ENCODE measurements around the gene PPP1CA.
A peak's percentile ranks its signal among the peaks of the same experiment; 100 is the strongest.

PPP1CA gene

GRCh38 chr11:67393437-67393836 is 8.2 kb downstream of the PPP1CA start:
- no peak overlapping the region for H3K4me3 ChIP-seq (ENCODE audit: low read length)
- H3K4me1 ChIP-seq (ENCODE audit: control insufficient read depth, insufficient read depth, low read length), result peaks cover 7% of the 10 kb centered on the region
- H3K27me3 ChIP-seq (ENCODE audit: control insufficient read depth, insufficient read depth, low read length), result no peaks in the 10 kb centered on the region
- no peaks in the 10 kb centered on the region for H3K9me3 ChIP-seq (ENCODE audit: control insufficient read depth, insufficient read depth, low read length)
- no CpG with 5 or more reads among the region's 18 CpGs for WGBS (ENCODE audit: insufficient coverage, insufficient read length)
- peaks cover 21% of the 10 kb centered on the region for H3K36me3 ChIP-seq (ENCODE audit: control insufficient read depth, insufficient read depth, low read length)
- no peak for DNase-seq (ENCODE audit: low read depth, low spot score)
- H3K27ac ChIP-seq (ENCODE audit: low read length), result no peak overlapping the region

GRCh38 chr11:67392183-67392715 is 9.4 kb downstream of the PPP1CA start:
- Histone ChIP-seq H3K9me3 (ENCODE audit: control insufficient read depth, insufficient read depth, low read length) (no peaks in the 10 kb centered on the region), H3K27me3 (ENCODE audit: control insufficient read depth, insufficient read depth, low read length) (no peaks in the 10 kb centered on the region), H3K4me1 (ENCODE audit: control insufficient read depth, insufficient read depth, low read length) (peaks cover 7% of the 10 kb centered on the region), H3K4me3 (ENCODE audit: low read length) (peak overlapping the region; percentile 49; the same call in 1 of the 2 replicates), H3K27ac (ENCODE audit: low read length) (no peak overlapping the region), H3K36me3 (ENCODE audit: control insufficient read depth, insufficient read depth, low read length) (peaks cover 11% of the 10 kb centered on the region)
- no peak for DNase-seq (ENCODE audit: low read depth, low spot score)
- no CpG with 5 or more reads among the region's 31 CpGs for WGBS (ENCODE audit: insufficient coverage, insufficient read length)

GRCh38 chr11:67391304-67392182 is 10.1 kb downstream of the PPP1CA start, which contains the start of gene RAD9A:
TSS of gene RAD9A (plus strand) at chr11:67391986. CDS start at chr11:67392045, 59 bp downstream.
- H3K27me3 ChIP-seq (ENCODE audit: control insufficient read depth, insufficient read depth, low read length), result no peaks in the 10 kb centered on the region
- peak within 1 kb of the TSS; percentile 49 for H3K4me3 ChIP-seq (ENCODE audit: low read length)
- H3K27ac ChIP-seq (ENCODE audit: low read length), result no peak within 1 kb of the TSS
- H3K36me3 ChIP-seq (ENCODE audit: control insufficient read depth, insufficient read depth, low read length), result peaks cover 11% of the 10 kb centered on the region
- H3K9me3 ChIP-seq (ENCODE audit: control insufficient read depth, insufficient read depth, low read length), result no peaks in the 10 kb centered on the region
- peak; percentile 92 for DNase-seq (ENCODE audit: low read depth, low spot score)
- WGBS (ENCODE audit: insufficient coverage, insufficient read length), result no CpG with 5 or more reads among the region's 75 CpGs
- H3K4me1 ChIP-seq (ENCODE audit: control insufficient read depth, insufficient read depth, low read length), result peaks cover 7% of the 10 kb centered on the region

- H3K27me3 ChIP-seq (ENCODE audit: control insufficient read depth, insufficient read depth, low read length), result no peaks in the 10 kb centered on the region
- no CpG with 5 or more reads among the region's 15 CpGs for WGBS (ENCODE audit: insufficient coverage, insufficient read length)
- H3K9me3 ChIP-seq (ENCODE audit: control insufficient read depth, insufficient read depth, low read length), result no peaks in the 10 kb centered on the region
- H3K27ac ChIP-seq (ENCODE audit: low read length), result no peak overlapping the region
- H3K4me1 ChIP-seq (ENCODE audit: control insufficient read depth, insufficient read depth, low read length), result peaks cover 7% of the 10 kb centered on the region
- DNase-seq (ENCODE audit: low read depth, low spot score), result no peak
- H3K36me3 ChIP-seq (ENCODE audit: control insufficient read depth, insufficient read depth, low read length), result peaks cover 9% of the 10 kb centered on the region
- peak overlapping the region; percentile 49; the same call in 1 of the 2 replicates for H3K4me3 ChIP-seq (ENCODE audit: low read length)
These were observed 10.7 kb downstream of the PPP1CA start for GRCh38 chr11:67390947-67391303.

GRCh38 chr11:67389477-67389876 is 12.2 kb downstream of the PPP1CA start:
- Histone ChIP-seq H3K27me3 (ENCODE audit: control insufficient read depth, insufficient read depth, low read length) (no peaks in the 10 kb centered on the region; the same call in 1 of the 2 replicates), H3K36me3 (ENCODE audit: control insufficient read depth, insufficient read depth, low read length) (peaks cover 3% of the 10 kb centered on the region; the same call in 1 of the 2 replicates), H3K27ac (ENCODE audit: low read length) (no peak overlapping the region), H3K4me3 (ENCODE audit: low read length) (no peak overlapping the region), H3K9me3 (ENCODE audit: control insufficient read depth, insufficient read depth, low read length) (no peaks in the 10 kb centered on the region), H3K4me1 (ENCODE audit: control insufficient read depth, insufficient read depth, low read length) (peaks cover 5% of the 10 kb centered on the region; the same call in 1 of the 2 replicates)
- WGBS (ENCODE audit: insufficient coverage, insufficient read length), result no CpG with 5 or more reads among the region's 6 CpGs
- no peak for DNase-seq (ENCODE audit: low read depth, low spot score)

- Histone ChIP-seq H3K27me3 (ENCODE audit: control insufficient read depth, insufficient read depth, low read length) (no peaks in the 10 kb centered on the region; the same call in 1 of the 2 replicates), H3K9me3 (ENCODE audit: control insufficient read depth, insufficient read depth, low read length) (no peaks in the 10 kb centered on the region), H3K36me3 (ENCODE audit: control insufficient read depth, insufficient read depth, low read length) (peaks cover 1% of the 10 kb centered on the region; the same call in 1 of the 2 replicates), H3K4me3 (ENCODE audit: low read length) (no peak overlapping the region), H3K27ac (ENCODE audit: low read length) (no peak overlapping the region), H3K4me1 (ENCODE audit: control insufficient read depth, insufficient read depth, low read length) (peaks cover 3% of the 10 kb centered on the region; the same call in 1 of the 2 replicates)
- no peak for DNase-seq (ENCODE audit: low read depth, low spot score)
- WGBS (ENCODE audit: insufficient coverage, insufficient read length), result no CpG with 5 or more reads among the region's 6 CpGs
These were observed 14.1 kb downstream of the PPP1CA start for GRCh38 chr11:67387518-67387917.

- no peak overlapping the region for H3K27ac ChIP-seq (ENCODE audit: low read length)
- no peaks in the 10 kb centered on the region for H3K36me3 ChIP-seq (ENCODE audit: control insufficient read depth, insufficient read depth, low read length)
- WGBS (ENCODE audit: insufficient coverage, insufficient read length), result no CpG with 5 or more reads among the region's 9 CpGs
- DNase-seq (ENCODE audit: low read depth, low spot score), result no peak
- no peaks in the 10 kb centered on the region for H3K9me3 ChIP-seq (ENCODE audit: control insufficient read depth, insufficient read depth, low read length)
- H3K4me1 ChIP-seq (ENCODE audit: control insufficient read depth, insufficient read depth, low read length), result no peaks in the 10 kb centered on the region; the same call in 1 of the 2 replicates
- no peak overlapping the region for H3K4me3 ChIP-seq (ENCODE audit: low read length)
- H3K27me3 ChIP-seq (ENCODE audit: control insufficient read depth, insufficient read depth, low read length), result no peaks in the 10 kb centered on the region; the same call in 1 of the 2 replicates
These were observed 14.6 kb downstream of the PPP1CA start for GRCh38 chr11:67387069-67387468.

- DNase-seq (ENCODE audit: low read depth, low spot score), result no peak
- WGBS (ENCODE audit: insufficient coverage, insufficient read length), result no CpG with 5 or more reads among the region's 3 CpGs
- H3K9me3 ChIP-seq (ENCODE audit: control insufficient read depth, insufficient read depth, low read length), result no peaks in the 10 kb centered on the region
- no peaks in the 10 kb centered on the region; the same call in 1 of the 2 replicates for H3K27me3 ChIP-seq (ENCODE audit: control insufficient read depth, insufficient read depth, low read length)
- H3K4me3 ChIP-seq (ENCODE audit: low read length), result no peak overlapping the region
- H3K36me3 ChIP-seq (ENCODE audit: control insufficient read depth, insufficient read depth, low read length), result no peaks in the 10 kb centered on the region
- no peak overlapping the region for H3K27ac ChIP-seq (ENCODE audit: low read length)
- H3K4me1 ChIP-seq (ENCODE audit: control insufficient read depth, insufficient read depth, low read length), result no peaks in the 10 kb centered on the region; the same call in 1 of the 2 replicates
These were observed 16.7 kb downstream of the PPP1CA start for GRCh38 chr11:67384851-67385366.

- no peak for DNase-seq (ENCODE audit: low read depth, low spot score)
- no CpG with 5 or more reads among the region's 16 CpGs for WGBS (ENCODE audit: insufficient coverage, insufficient read length)
- Histone ChIP-seq H3K4me3 (ENCODE audit: low read length) (no peak overlapping the region), H3K9me3 (ENCODE audit: control insufficient read depth, insufficient read depth, low read length) (no peaks in the 10 kb centered on the region), H3K27me3 (ENCODE audit: control insufficient read depth, insufficient read depth, low read length) (no peaks in the 10 kb centered on the region; the same call in 1 of the 2 replicates), H3K4me1 (ENCODE audit: control insufficient read depth, insufficient read depth, low read length) (no peaks in the 10 kb centered on the region), H3K27ac (ENCODE audit: low read length) (no peak overlapping the region), H3K36me3 (ENCODE audit: control insufficient read depth, insufficient read depth, low read length) (no peaks in the 10 kb centered on the region)
These were observed 19.2 kb downstream of the PPP1CA start for GRCh38 chr11:67382276-67383136.

Data from iPS DF 6.9 (cell line).